GM21717 (cell line): ENCODE measurements around the gene USP1.

Experiments used
- ATAC-seq: cut with Tn5 transposase; IDR thresholded peaks from one replicate; pipeline ENCODE4 v1.9.1; 2021; ENCODE audit warnings: mild to moderate bottlenecking, moderate library complexity; ENCODE audit not compliant: unreplicated experiment

Gene USP1

GRCh38 chr1:62436466-62437272 lies at the start of gene USP1:
Gene USP1, plus strand, starts transcription at chr1:62437049. Its CDS starts 2,819 bp downstream, at chr1:62439868.
- peak; percentile 84 for ATAC-seq

GRCh38 chr1:62389531-62389930 lies 47.3 kb upstream of the USP1 start:
- no peak for ATAC-seq

- ATAC-seq: no peak
Measured at GRCh38 chr1:62390071-62390470, 46.8 kb upstream of the USP1 start.

- ATAC-seq: no peak
Measured at GRCh38 chr1:62391369-62391971, 45.4 kb upstream of the USP1 start.

GRCh38 chr1:62392951-62393350 lies 43.9 kb upstream of the USP1 start:
- ATAC-seq: no peak

- ATAC-seq: no peak
Measured at GRCh38 chr1:62394646-62395045, 42.2 kb upstream of the USP1 start.

GRCh38 chr1:62395291-62395690 lies 41.6 kb upstream of the USP1 start:
- no peak for ATAC-seq

- no peak for ATAC-seq
Measured at GRCh38 chr1:62396871-62397270, 40.0 kb upstream of the USP1 start.

- ATAC-seq: no peak
Measured at GRCh38 chr1:62397301-62397700, 39.5 kb upstream of the USP1 start.

GRCh38 chr1:62398377-62398776 lies 38.5 kb upstream of the USP1 start:
- ATAC-seq: no peak

- ATAC-seq: no peak
Measured at GRCh38 chr1:62401034-62401760, 35.7 kb upstream of the USP1 start.

- ATAC-seq: no peak
Measured at GRCh38 chr1:62405247-62405646, 31.6 kb upstream of the USP1 start.

- no peak for ATAC-seq
Measured at GRCh38 chr1:62406576-62406975, 30.3 kb upstream of the USP1 start.

- ATAC-seq: no peak
Measured at GRCh38 chr1:62407398-62408009, 29.3 kb upstream of the USP1 start.

- ATAC-seq: no peak
Measured at GRCh38 chr1:62415687-62416086, 21.2 kb upstream of the USP1 start.

- ATAC-seq: no peak
Measured at GRCh38 chr1:62417351-62417999, 19.4 kb upstream of the USP1 start.

GRCh38 chr1:62420214-62420613 lies 16.6 kb upstream of the USP1 start:
- no peak for ATAC-seq

GRCh38 chr1:62423580-62424242 lies 13.1 kb upstream of the USP1 start:
- no peak for ATAC-seq

- no peak for ATAC-seq
Measured at GRCh38 chr1:62424411-62424810, 12.4 kb upstream of the USP1 start.

- ATAC-seq: no peak
Measured at GRCh38 chr1:62425041-62425440, 11.8 kb upstream of the USP1 start.
